ENCODE results near the gene TRABD2A.
A peak's percentile ranks its signal among the peaks of the same experiment; 100 is the strongest.

TRABD2A gene

DNA sequence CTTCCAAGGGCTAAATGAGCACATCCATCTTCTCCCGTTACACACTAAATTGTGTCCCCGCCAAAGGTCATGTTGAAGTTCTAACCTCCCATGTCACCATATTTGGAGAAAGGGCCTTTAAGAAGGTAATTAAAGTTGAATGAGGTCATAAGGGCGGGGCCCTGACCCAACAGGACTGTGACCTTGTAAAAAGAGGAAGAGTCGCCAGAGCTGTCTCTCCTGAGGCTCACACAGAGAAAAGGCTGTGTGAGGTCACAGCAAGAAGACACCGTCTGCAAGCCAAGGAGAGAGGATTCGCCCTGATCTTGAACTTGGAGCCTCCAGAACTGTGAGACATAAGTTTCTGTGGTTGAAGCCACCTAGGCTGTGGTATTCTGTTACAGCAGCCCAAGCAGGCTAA, 24.1 kb downstream of the TRABD2A start:
- DNase-seq (ENCODE audit: extremely low read depth, low read depth), result no peak
- TF ChIP-seq, protein P1, sequence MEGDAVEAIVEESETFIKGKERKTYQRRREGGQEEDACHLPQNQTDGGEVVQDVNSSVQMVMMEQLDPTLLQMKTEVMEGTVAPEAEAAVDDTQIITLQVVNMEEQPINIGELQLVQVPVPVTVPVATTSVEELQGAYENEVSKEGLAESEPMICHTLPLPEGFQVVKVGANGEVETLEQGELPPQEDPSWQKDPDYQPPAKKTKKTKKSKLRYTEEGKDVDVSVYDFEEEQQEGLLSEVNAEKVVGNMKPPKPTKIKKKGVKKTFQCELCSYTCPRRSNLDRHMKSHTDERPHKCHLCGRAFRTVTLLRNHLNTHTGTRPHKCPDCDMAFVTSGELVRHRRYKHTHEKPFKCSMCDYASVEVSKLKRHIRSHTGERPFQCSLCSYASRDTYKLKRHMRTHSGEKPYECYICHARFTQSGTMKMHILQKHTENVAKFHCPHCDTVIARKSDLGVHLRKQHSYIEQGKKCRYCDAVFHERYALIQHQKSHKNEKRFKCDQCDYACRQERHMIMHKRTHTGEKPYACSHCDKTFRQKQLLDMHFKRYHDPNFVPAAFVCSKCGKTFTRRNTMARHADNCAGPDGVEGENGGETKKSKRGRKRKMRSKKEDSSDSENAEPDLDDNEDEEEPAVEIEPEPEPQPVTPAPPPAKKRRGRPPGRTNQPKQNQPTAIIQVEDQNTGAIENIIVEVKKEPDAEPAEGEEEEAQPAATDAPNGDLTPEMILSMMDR (IDR thresholded peaks at IDR 0.05; ENCODE audit: low read depth, low read length), result no peak

DNA sequence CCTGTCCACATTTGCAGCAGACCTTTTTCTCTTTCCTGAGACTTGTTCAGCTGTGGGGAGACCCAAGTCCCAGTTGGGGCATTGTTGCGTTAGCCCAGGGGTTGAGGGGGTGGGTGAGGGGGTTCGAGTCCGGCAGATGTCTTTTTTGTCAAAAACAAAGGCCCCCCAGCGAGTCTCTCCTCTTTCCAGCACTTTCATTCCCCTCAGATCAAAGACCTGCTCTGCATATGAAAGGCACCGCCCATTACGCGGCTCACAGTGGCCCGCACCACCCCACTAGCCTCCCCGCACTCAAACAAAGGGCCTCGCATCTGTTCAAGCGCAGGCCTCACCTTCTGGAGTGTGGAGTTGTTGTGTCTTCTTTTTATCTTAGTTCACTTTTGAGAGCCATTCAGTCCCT, 25.2 kb downstream of the TRABD2A start:
- no peak for DNase-seq (ENCODE audit: extremely low read depth, low read depth)
- TF ChIP-seq, protein P1 (IDR thresholded peaks at IDR 0.05; ENCODE audit: low read depth, low read length), result no peak

DNA sequence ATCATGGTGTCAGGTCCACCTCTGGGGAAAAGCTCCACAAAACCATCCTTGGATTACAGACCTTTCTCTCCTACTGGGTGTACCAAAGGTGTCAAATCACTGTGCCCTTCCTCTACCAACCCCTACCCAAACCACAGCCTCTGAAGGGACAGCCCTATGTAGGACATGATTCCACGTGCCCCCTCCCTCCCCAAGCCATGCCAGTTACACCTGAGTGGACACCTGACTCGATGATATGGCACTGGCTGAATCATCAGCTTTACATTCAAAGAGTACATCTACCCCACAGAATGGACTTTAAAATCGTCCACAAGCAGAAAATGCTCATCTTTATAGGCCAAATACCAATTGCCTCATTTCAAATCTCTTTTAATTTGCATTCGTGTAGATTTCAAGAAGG, 26.0 kb downstream of the TRABD2A start:
- DNase-seq (ENCODE audit: extremely low read depth, low read depth), result no peak
- TF ChIP-seq, protein P1 (IDR thresholded peaks at IDR 0.05; ENCODE audit: low read depth, low read length), result no peak

DNA sequence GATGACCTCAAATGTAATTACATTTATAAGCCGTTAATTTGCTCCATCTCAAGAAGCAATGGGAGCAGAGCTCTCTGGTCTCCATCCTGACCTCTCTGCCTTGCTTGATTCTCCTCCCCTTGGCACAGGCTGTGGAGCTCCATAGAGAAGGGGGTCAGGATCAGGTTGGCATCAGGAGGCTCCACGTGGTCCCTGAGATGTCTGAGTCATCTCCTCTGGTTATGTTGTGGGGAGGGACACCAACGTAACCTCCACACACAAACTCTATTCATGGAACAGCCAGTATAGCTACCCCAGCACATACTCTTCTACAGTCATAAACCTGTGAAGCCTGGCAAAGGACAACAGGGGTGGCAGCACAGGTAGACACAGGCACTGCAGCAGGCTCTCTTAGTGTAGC, 29.0 kb downstream of the TRABD2A start:
- TF ChIP-seq, protein P1 (IDR thresholded peaks at IDR 0.05; ENCODE audit: low read depth, low read length), result no peak
- no peak for DNase-seq (ENCODE audit: extremely low read depth, low read depth)

DNA sequence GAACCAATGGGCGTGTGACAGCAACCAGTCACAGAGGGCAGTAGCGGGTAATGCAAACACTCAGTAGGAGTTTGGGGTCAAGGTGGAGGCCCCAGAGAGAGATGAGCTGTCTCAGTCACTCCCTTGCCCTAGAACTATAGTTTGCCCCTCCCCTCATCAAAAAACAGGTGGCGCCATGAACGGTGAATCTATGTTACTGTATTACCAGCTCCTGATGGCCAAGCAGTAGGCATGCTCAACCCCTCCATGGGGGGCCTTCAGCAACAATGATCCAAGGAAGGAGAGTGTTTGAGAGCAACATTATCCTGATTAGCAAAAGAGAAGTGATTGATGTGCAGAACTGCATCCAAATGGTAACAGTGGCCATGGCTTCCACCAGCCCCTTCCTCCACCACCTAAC, 30.4 kb downstream of the TRABD2A start:
- TF ChIP-seq, protein P1 (IDR thresholded peaks at IDR 0.05; ENCODE audit: low read depth, low read length), result no peak

DNA sequence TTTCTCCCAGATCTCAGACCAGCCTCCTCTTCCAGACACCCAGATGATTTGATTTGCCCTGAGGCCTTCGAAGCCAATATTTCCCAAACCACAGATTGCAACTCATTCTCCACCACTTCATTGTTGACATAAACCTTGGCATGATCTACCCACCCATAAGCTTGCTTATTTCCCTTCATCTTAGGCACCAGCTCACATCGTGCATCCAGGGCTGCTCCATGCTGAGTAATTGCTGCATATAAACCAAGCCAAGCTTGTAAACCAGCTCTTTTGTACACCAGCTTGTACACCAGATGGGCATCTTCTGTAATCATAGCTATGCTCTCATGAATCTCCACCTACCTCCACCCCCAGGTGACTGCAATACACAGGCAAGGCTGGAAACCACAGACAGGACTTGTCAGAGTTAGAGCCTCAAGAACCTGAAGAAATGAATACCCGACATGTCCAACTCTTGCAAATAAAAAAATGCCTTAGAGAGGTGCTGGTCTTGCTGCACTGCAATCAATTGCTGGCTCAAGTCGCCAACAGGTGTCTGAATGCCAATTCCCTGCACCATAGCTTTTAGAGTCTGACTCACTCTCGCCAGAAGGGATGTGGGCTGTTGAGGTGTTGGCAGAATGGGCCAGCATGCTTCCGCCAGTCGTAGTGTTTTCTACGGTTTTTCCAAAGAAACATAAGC, 31.5 kb downstream of the TRABD2A start:
- peak; percentile 29 for DNase-seq (ENCODE audit: extremely low read depth, low read depth)
- TF ChIP-seq, protein P1 (IDR thresholded peaks at IDR 0.05; ENCODE audit: low read depth, low read length), result no peak

More for the DNA sequence above, 30.4 kb downstream of the TRABD2A start:
- DNase-seq (ENCODE audit: extremely low read depth, low read depth), result no peak

DNA sequence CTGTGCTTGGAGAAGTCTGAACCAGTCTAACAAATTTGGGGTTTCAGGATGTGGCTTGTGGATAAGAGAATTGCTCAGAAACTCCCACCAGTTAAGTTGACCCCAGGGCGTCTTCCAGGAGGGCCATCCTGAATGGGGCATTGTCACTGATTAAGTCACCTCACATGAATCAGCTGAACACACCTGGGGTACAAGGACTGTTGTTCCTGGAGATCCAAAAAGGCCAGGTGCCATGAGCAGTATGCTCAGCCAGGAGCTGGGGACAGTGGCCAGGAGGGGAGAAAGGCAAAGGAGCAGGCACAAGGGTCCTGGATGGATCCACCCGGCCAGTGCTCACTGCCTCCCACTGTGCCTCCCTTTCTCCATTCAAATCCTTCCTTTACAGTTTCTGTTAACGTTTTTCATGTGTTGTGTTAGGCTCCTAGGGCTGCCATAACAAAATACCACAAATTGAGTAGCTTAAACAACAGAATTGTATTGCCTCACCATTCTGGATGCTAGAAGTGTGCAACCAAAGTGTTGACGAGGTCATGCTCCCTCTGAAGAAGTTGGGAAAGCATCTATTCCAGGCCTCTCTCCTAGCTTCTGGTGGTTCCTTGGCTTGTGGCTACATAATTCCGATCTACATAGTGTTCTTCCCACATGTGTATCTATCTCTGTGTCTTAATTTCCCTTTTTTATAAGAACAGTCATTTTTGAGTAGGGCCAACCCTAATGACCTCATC, 33.4 kb downstream of the TRABD2A start:
- DNase-seq (ENCODE audit: extremely low read depth, low read depth), result no peak
- TF ChIP-seq, protein P1 (IDR thresholded peaks at IDR 0.05; ENCODE audit: low read depth, low read length), result no peak

All from AG09319 (cell line).